Muscle layer of duodenum (tissue), 2 donors: ENCODE measurements around the gene BLVRB.
A peak's percentile ranks its signal among the peaks of the same experiment; 100 is the strongest.

Experiments
- H3K27ac ChIP-seq: one replicate; pipeline ENCODE4 v1.7.0; 2013; ENCODE audit warnings: mild to moderate bottlenecking, low read length
- H3K27me3 ChIP-seq: one replicate; pipeline ENCODE4 v1.7.0; 2013; ENCODE audit warnings: low read depth, mild to moderate bottlenecking, control low read depth, low read length
- H3K36me3 ChIP-seq, 2 donors: one replicate each; pipeline ENCODE4 v1.7.0; 2013; ENCODE audit warnings: low read length in 2 of 2, control low read depth in 1 of 2, mild to moderate bottlenecking in 1 of 2; ENCODE audit not compliant: insufficient read depth in 2 of 2, control insufficient read depth in 1 of 2
- H3K4me1 ChIP-seq, 2 donors: one replicate each; pipeline ENCODE4 v1.7.0; 2013; ENCODE audit warnings: low read length in 2 of 2, mild to moderate bottlenecking in 2 of 2, control low read depth in 1 of 2, moderate library complexity in 1 of 2; ENCODE audit not compliant: insufficient read depth in 2 of 2, control insufficient read depth in 1 of 2
- H3K4me3 ChIP-seq, 2 donors: one replicate each; pipeline ENCODE4 v1.7.0; 2013; ENCODE audit warnings: low read length in 2 of 2, low read depth in 1 of 2, mild to moderate bottlenecking in 1 of 2
- H3K9me3 ChIP-seq, 2 donors: one replicate each; pipeline ENCODE4 v1.7.0; 2013; ENCODE audit warnings: low read length in 2 of 2, control low read depth in 1 of 2, mild to moderate bottlenecking in 1 of 2; ENCODE audit not compliant: control insufficient read depth in 1 of 2
- donor health status: healthy.

BLVRB gene

DNA sequence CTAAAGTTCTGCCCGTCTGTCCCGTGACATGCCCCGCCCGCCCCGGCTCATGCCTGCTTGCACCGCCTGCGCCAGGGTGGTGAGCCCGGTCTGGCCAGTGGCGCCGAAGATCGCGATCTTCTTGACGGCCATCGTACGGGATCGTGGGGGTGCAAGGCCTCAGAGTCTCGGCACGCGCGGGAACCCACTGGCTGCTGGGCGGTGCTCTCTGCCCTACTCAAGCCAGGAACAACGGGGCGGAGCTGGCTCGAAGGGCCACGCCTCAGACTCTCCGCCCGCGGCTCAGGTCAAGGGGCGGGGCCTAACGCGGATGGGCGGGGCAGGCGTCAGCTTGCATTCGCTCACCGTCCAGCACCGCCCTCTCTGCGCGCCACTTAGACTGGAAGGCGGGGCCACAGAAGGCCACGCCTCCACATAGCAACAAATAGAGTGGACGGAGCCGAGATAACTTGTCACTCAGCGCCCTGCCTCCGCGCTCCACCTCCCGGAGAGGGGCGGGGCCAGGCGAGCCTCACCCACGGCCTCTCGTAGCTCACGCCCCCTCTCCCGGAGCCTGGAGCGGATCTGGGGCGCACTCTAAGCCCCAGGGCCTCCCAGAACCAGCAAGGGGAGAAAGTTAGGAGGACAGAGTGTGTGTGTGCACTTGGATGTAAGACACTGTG, at the start of gene BLVRB:
Gene BLVRB (minus strand): TSS at position 189 of the 662 bp plus-strand sequence. CDS start 57 bp downstream, at position 132.
- Histone ChIP-seq H3K27ac (peak within 1 kb of the TSS; percentile 97), H3K9me3 (no peaks in the 10 kb centered on the region), H3K27me3 (no peaks in the 10 kb centered on the region), H3K36me3 (no peaks in the 10 kb centered on the region), H3K4me3 (peak within 1 kb of the TSS; percentile 73 to 81), H3K4me1 (peaks cover 13 to 32% of the 10 kb centered on the region in 2 donors)

- H3K36me3 ChIP-seq: no peaks in the 10 kb centered on the region
- H3K4me3 ChIP-seq: no peak overlapping the region
- no peak overlapping the region for H3K27ac ChIP-seq
- peaks cover 0 to 12% of the 10 kb centered on the region in 2 donors for H3K4me1 ChIP-seq
- peaks cover 18% of the 10 kb centered on the region for H3K27me3 ChIP-seq
- H3K9me3 ChIP-seq: no peaks in the 10 kb centered on the region
Measured at GRCh38 chr19:40513741-40514315, 48.3 kb upstream of the BLVRB start.

- Histone ChIP-seq H3K36me3 (no peaks in the 10 kb centered on the region), H3K27ac (no peak overlapping the region), H3K4me1 (peaks cover 0 to 12% of the 10 kb centered on the region in 2 donors), H3K9me3 (no peaks in the 10 kb centered on the region), H3K27me3 (peaks cover 18% of the 10 kb centered on the region), H3K4me3 (peak overlapping the region in 1 of 2 donors; percentile 33)
Measured at GRCh38 chr19:40513345-40513678, 47.8 kb upstream of the BLVRB start.

GRCh38 chr19:40512473-40513344, 47.2 kb upstream of the BLVRB start:
- Histone ChIP-seq H3K4me1 (peaks cover 0 to 12% of the 10 kb centered on the region in 2 donors), H3K4me3 (peak overlapping the region in 1 of 2 donors; percentile 33)

DNA sequence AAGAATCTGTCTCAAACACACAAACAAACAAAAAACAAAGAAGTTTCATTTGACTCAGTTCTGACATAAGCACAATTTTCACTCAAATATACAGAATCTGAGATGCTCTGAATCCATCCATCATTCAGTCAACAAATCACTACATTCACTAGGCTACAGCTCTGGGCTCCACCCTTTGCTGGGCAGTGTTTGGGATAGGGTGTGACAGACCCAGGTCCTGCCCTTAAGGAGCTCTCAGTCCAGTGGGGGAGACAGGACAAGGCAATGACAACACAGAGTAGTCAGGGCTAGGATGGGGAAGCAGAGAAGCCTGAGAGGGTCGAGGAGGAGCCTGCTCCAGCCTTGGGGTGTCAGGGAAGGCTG, 46.5 kb upstream of the BLVRB start:
- Histone ChIP-seq H3K9me3 (no peaks in the 10 kb centered on the region), H3K4me3 (peak overlapping the region in 1 of 2 donors; percentile 33), H3K4me1 (peaks cover 0 to 12% of the 10 kb centered on the region in 2 donors), H3K27ac (no peak overlapping the region), H3K27me3 (peaks cover 18% of the 10 kb centered on the region), H3K36me3 (no peaks in the 10 kb centered on the region)

More at GRCh38 chr19:40512473-40513344, 47.2 kb upstream of the BLVRB start:
- no peak overlapping the region for H3K27ac ChIP-seq
- no peaks in the 10 kb centered on the region for H3K9me3 ChIP-seq
- no peaks in the 10 kb centered on the region for H3K36me3 ChIP-seq
- H3K27me3 ChIP-seq: peaks cover 18% of the 10 kb centered on the region

DNA sequence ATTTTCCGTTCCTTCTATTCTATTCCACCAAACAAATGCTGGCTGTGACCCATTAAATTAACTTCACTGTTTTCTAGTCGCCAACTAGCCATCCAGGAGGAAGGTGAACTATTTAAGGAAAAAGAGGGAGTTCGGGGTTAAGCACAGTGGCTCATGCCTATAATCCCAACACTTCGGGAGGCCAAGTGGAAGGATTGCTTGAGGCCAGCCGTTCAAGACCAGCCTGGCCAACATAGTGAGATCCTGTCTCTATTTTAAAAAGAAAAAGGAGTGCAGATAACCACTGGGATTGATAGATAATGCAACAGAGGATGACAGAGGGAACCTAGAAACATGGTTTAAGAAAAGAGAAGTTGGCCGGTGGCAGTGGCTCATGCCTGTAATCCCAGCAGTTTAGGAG, 45.9 kb upstream of the BLVRB start:
- H3K9me3 ChIP-seq: no peaks in the 10 kb centered on the region
- no peak overlapping the region for H3K27ac ChIP-seq
- H3K4me1 ChIP-seq: peaks cover 0 to 12% of the 10 kb centered on the region in 2 donors
- peaks cover 18% of the 10 kb centered on the region for H3K27me3 ChIP-seq
- no peak overlapping the region for H3K4me3 ChIP-seq
- H3K36me3 ChIP-seq: no peaks in the 10 kb centered on the region

- Histone ChIP-seq H3K4me3 (no peak overlapping the region), H3K4me1 (peaks cover 0 to 12% of the 10 kb centered on the region in 2 donors), H3K9me3 (no peaks in the 10 kb centered on the region), H3K36me3 (no peaks in the 10 kb centered on the region), H3K27me3 (peaks cover 18% of the 10 kb centered on the region), H3K27ac (no peak overlapping the region)
Measured at GRCh38 chr19:40510526-40511115, 45.1 kb upstream of the BLVRB start.

DNA sequence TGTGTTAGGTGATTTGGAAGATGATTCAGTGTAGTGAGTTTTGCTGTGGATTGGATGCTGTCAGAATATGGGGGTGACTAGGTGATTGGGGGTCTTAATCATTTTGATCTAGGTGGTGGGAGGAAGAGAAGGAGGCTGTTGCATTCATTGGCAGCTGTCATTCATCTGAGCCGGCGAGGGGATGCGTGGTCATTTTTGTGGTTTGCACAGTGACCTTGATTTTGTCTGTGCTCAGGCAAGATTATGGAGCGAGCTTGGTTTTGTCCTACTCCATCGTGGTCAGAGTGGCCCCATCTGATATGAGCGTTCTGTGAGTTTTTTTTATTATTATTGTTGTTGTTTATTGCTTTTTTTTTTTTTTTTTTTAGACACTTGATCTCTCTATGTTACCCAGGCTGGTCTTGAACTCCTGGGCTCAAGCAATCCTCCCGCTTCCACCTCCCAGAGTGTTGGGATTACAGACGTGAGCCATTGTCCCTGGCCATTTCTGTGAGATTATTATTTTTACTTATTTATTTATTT, 43.3 kb upstream of the BLVRB start:
- no peaks in the 10 kb centered on the region for H3K36me3 ChIP-seq
- peaks cover 0 to 12% of the 10 kb centered on the region in 2 donors for H3K4me1 ChIP-seq

GRCh38 chr19:40507892-40508291, 42.3 kb upstream of the BLVRB start:
- H3K36me3 ChIP-seq: no peaks in the 10 kb centered on the region

More for the DNA sequence above, 43.3 kb upstream of the BLVRB start:
- Histone ChIP-seq H3K9me3 (no peaks in the 10 kb centered on the region), H3K27ac (no peak overlapping the region), H3K4me3 (no peak overlapping the region), H3K27me3 (peaks cover 16% of the 10 kb centered on the region)

GRCh38 chr19:40506099-40506498, 40.6 kb upstream of the BLVRB start:
- Histone ChIP-seq H3K4me1 (no peaks in the 10 kb centered on the region), H3K4me3 (no peak overlapping the region), H3K27ac (no peak overlapping the region), H3K9me3 (no peaks in the 10 kb centered on the region), H3K27me3 (no peaks in the 10 kb centered on the region), H3K36me3 (no peaks in the 10 kb centered on the region)

More at GRCh38 chr19:40507892-40508291, 42.3 kb upstream of the BLVRB start:
- Histone ChIP-seq H3K4me1 (peaks cover 0 to 6% of the 10 kb centered on the region in 2 donors), H3K9me3 (no peaks in the 10 kb centered on the region), H3K4me3 (no peak overlapping the region), H3K27ac (no peak overlapping the region), H3K27me3 (peaks cover 10% of the 10 kb centered on the region)

DNA sequence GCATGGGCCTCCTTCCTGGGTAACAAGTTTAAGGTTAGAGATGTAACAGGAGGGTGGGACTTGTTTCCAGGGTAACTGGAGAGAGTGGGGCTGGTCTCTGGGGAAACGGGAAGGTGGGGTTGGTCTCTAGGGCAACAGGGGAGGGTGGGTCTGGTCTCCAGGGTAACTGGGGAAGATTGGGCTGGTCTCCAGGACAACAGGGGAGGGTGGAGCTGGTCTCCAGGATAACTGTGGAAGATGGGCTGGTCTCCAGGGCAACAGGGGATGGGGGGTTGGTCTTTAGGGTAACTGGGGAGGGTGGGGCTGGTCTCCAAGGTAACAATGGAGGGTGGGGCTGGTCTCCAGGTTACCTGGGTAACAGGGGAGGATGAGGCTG, 37.8 kb upstream of the BLVRB start:
- no peaks in the 10 kb centered on the region for H3K9me3 ChIP-seq
- H3K4me3 ChIP-seq: no peak overlapping the region
- H3K27me3 ChIP-seq: no peaks in the 10 kb centered on the region
- H3K27ac ChIP-seq: no peak overlapping the region
- H3K4me1 ChIP-seq: no peaks in the 10 kb centered on the region
- H3K36me3 ChIP-seq: no peaks in the 10 kb centered on the region
